ENCODE results near the gene CPED1. TPM values are rescaled to one million over a fixed set of nuclear protein-coding genes. Genes with fewer than 3 reads are reported as not detected.
"Not testable (repeated sequence)": the region's sequence is repeated elsewhere in the genome, so short reads cannot be mapped to it uniquely, and the experiment has no call there.

The CPED1 gene
- total and polyA plus RNA-seq, 7 donors = 1.2 to 120 (median 79.6) TPM

DNA sequence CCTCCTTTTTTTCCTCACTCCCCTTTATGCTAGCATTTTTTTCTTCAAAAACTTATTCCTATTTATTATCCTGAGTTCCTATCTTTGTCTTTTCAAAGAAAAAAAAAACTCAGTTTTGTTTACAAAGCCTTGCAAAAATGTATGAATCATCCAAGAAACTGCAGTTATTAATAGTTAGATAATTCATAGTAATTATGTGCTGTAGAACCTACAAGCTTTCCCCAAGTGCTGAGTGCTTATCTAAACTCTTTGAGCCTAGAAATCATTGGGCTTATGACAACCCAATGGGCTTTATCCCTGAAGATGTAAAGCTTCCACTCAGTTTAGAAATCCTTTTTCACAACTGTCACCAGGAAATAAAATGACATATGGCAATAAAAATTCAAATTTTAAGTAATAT lies 194.4 kb downstream of the CPED1 start:
- peaks cover 0 to 6% (median 2%) of the 10 kb centered on the region in 4 donors for H3K4me1 ChIP-seq
- no peaks in the 10 kb centered on the region for H3K27me3 ChIP-seq
- H3K36me3 ChIP-seq = no peaks in the 10 kb centered on the region
- TF ChIP-seq POLR2AphosphoS5 (IDR thresholded peaks at IDR 0.05) = no peak
- TF ChIP-seq POLR2A (IDR thresholded peaks at IDR 0.05) = no peak
- TF ChIP-seq EP300 (IDR thresholded peaks at IDR 0.05) = no peak
- TF ChIP-seq, protein P1, sequence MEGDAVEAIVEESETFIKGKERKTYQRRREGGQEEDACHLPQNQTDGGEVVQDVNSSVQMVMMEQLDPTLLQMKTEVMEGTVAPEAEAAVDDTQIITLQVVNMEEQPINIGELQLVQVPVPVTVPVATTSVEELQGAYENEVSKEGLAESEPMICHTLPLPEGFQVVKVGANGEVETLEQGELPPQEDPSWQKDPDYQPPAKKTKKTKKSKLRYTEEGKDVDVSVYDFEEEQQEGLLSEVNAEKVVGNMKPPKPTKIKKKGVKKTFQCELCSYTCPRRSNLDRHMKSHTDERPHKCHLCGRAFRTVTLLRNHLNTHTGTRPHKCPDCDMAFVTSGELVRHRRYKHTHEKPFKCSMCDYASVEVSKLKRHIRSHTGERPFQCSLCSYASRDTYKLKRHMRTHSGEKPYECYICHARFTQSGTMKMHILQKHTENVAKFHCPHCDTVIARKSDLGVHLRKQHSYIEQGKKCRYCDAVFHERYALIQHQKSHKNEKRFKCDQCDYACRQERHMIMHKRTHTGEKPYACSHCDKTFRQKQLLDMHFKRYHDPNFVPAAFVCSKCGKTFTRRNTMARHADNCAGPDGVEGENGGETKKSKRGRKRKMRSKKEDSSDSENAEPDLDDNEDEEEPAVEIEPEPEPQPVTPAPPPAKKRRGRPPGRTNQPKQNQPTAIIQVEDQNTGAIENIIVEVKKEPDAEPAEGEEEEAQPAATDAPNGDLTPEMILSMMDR (IDR thresholded peaks at IDR 0.05) = no peak
- H3K4me3 ChIP-seq = no peak overlapping the region
- H3K9me3 ChIP-seq = no peaks in the 10 kb centered on the region
- H3K27ac ChIP-seq = no peak overlapping the region
- no peak for DNase-seq
- intact Hi-C loops (cut with DNase I) = no loop called here

DNA sequence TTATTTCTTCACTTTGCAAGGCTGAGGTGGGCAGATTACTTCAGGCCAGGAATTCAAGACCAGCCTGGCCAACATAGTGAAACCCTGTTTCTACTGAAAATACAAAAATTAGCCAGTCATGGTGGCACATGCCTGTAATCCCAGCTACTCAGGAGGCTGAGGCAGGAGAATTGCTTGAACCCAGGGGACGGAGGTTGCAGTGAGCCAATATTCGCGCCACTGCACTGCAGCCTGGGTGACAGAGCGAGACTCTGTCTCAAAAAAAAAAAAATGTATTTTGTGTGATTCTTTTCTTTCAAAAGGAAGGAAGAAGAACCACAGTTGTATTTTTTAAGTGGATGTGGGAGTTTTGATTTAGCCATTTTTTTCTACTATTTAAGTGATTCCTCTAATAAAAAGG lies 195.4 kb downstream of the CPED1 start:
- intact Hi-C loops (cut with DNase I); H3K27ac ChIP-seq; H3K27me3 ChIP-seq; H3K9me3 ChIP-seq; H3K4me1 ChIP-seq; H3K36me3 ChIP-seq; H3K4me3 ChIP-seq; DNase-seq: not testable (repeated sequence)
- WGBS, 2 donors = 80 to 94% methylated on average over 4 of the region's 4 CpGs

DNA sequence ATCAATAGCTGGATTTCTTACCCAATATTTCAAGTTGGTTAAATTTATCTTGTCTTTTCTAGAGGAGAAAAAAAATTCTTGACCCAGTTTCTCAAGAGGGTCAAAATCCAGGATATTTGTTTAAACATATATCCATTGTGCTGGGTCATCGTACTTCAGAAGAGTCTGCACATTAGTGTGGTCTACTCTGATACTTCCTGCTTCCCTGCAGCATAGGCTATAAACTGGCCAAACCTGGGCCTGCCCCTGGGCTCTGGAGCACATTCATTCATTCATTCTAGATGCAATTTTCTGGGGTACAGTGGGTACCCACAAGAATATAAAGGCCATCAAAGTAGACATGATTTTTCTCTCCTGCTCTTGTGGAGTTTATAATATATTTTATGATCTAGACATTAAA lies 198.2 kb downstream of the CPED1 start:
- Histone ChIP-seq H3K9me3 (no peaks in the 10 kb centered on the region), H3K4me3 (no peak overlapping the region), H3K4me1 (no peaks in the 10 kb centered on the region), H3K36me3 (no peaks in the 10 kb centered on the region), H3K27ac (no peak overlapping the region), H3K27me3 (no peaks in the 10 kb centered on the region)
- TF ChIP-seq EP300 (IDR thresholded peaks at IDR 0.05) = no peak
- no peak for TF ChIP-seq POLR2A (IDR thresholded peaks at IDR 0.05)
- TF ChIP-seq POLR2AphosphoS5 (IDR thresholded peaks at IDR 0.05) = no peak
- TF ChIP-seq, protein P1 (IDR thresholded peaks at IDR 0.05) = no peak
- intact Hi-C loops (cut with DNase I) = no loop called here
- WGBS, 2 donors = 29 to 61% methylated on average over 1 of the region's 1 CpG
- no peak for DNase-seq

DNA sequence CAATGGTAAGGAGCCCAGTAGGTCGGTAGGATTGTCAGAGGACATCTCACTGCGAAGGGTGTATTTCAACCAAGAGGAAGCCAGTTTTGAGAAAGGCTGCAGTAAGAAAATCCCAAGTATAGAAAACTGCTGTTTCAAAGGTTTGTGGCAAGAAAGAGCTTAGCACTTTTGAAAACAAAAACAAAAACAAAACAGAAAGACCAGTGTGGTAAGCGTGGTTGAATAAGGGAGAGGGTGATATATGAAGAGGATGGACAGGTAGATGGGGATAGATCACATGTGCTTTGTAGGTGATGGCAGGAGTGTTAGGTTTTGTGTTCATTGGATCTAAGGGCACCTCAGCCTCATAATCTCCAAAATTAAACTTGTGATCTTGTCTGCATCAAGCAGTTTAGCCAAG lies 198.7 kb downstream of the CPED1 start:
- H3K36me3 ChIP-seq = no peaks in the 10 kb centered on the region
- DNase-seq = no peak
- no peak overlapping the region for H3K4me3 ChIP-seq
- TF ChIP-seq POLR2AphosphoS5 (IDR thresholded peaks at IDR 0.05) (no peak), POLR2A (IDR thresholded peaks at IDR 0.05) (no peak), EP300 (IDR thresholded peaks at IDR 0.05) (no peak)
- TF ChIP-seq, protein P1 (IDR thresholded peaks at IDR 0.05) = no peak
- H3K27me3 ChIP-seq = no peaks in the 10 kb centered on the region
- 77 to 81% methylated on average over 3 of the region's 3 CpGs for WGBS, 2 donors
- H3K27ac ChIP-seq = no peak overlapping the region
- intact Hi-C loops (cut with DNase I) = no loop called here
- H3K4me1 ChIP-seq = no peaks in the 10 kb centered on the region
- no peaks in the 10 kb centered on the region for H3K9me3 ChIP-seq

DNA sequence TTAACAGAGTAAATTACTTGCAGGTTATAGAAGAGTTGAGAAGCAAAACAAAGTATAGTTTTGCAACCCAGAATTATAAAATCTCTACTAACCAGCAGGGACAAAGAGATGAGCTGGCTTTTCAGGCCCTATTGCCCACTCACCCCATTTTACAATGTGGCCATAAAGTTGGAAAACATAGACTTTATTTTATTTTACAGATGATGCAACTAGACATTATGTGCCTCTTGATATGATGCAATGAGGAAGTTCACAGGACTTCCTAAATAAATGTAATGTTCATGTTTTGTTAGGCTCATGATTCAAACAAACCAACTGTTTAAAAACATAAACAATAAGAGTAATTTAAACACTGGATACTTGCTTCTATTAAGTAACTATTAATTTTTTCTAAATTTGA lies 199.2 kb downstream of the CPED1 start:
- Histone ChIP-seq H3K4me3 (no peak overlapping the region), H3K27me3 (no peaks in the 10 kb centered on the region), H3K4me1 (no peaks in the 10 kb centered on the region), H3K27ac (no peak overlapping the region), H3K9me3 (no peaks in the 10 kb centered on the region), H3K36me3 (no peaks in the 10 kb centered on the region)
- TF ChIP-seq POLR2A (IDR thresholded peaks at IDR 0.05) = no peak
- TF ChIP-seq EP300 (IDR thresholded peaks at IDR 0.05) = no peak
- TF ChIP-seq, protein P1 (IDR thresholded peaks at IDR 0.05) = no peak
- TF ChIP-seq POLR2AphosphoS5 (IDR thresholded peaks at IDR 0.05) = no peak
- intact Hi-C loops (cut with DNase I) = no loop called here
- DNase-seq = no peak
